ENCODE data around the gene DUSP9.

The DUSP9 gene

DNA sequence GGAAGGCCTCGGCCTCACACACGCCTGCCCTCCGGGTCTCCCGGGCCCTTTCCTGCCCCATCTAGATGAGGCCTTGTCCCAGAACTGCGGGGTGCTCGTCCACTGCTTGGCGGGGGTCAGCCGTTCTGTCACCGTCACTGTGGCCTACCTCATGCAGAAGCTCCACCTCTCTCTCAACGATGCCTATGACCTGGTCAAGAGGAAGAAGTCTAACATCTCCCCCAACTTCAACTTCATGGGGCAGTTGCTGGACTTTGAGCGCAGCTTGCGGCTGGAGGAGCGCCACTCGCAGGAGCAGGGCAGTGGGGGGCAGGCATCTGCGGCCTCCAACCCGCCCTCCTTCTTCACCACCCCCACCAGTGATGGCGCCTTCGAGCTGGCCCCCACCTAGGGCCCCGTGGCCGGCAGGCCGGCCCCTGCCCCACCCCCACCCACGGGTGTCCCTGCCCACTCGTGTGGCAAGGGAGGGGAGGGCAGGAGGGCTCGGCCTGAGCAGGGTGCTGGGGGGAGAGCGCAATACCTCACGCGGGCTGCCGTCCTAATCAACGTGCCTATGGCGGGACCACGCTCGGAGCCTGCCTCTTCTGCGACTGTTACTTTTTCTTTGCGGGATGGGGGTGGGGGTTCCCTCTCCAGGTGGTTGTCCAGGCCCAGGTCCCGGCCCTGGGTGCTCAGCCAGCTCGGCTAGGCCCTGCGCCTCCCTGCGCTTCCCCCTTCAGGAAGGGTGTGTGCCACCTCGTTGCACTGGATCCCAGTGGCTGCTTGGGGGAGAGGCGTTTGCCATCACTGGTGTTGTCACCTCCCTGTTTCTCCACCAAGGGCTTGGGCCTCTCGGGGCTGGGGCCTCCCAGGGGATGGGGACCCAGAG, 3.1 kb downstream of the DUSP9 start:
- no peak for DNase-seq (ENCODE audit: low read depth)
- TF ChIP-seq, protein P1, sequence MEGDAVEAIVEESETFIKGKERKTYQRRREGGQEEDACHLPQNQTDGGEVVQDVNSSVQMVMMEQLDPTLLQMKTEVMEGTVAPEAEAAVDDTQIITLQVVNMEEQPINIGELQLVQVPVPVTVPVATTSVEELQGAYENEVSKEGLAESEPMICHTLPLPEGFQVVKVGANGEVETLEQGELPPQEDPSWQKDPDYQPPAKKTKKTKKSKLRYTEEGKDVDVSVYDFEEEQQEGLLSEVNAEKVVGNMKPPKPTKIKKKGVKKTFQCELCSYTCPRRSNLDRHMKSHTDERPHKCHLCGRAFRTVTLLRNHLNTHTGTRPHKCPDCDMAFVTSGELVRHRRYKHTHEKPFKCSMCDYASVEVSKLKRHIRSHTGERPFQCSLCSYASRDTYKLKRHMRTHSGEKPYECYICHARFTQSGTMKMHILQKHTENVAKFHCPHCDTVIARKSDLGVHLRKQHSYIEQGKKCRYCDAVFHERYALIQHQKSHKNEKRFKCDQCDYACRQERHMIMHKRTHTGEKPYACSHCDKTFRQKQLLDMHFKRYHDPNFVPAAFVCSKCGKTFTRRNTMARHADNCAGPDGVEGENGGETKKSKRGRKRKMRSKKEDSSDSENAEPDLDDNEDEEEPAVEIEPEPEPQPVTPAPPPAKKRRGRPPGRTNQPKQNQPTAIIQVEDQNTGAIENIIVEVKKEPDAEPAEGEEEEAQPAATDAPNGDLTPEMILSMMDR (IDR thresholded peaks at IDR 0.05; ENCODE audit: control insufficient read depth, extremely low read depth, insufficient read depth): no peak
- no peak overlapping the region for H3K4me3 ChIP-seq (ENCODE audit: low read depth, low read length)

DNA sequence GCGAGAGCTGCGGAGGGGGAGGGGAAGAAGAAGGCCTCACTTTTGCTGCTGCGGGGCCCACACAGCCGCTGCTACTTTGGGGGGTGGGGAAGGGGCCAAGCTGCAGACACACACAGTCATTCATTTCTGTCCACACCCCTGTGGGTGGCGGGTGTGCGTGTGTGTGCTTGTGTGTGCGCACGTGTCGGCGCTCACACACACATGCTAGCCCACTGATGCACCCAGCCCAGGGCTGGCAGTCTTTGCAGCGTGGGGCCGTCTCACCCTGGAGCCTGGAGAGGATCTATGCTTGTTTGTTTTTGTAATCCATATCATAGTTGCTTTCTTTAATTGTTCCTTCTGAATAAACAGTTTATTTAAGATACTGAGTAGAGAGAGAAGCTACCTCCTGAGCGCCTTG, 4.0 kb downstream of the DUSP9 start:
- TF ChIP-seq, protein P1 (IDR thresholded peaks at IDR 0.05; ENCODE audit: control insufficient read depth, extremely low read depth, insufficient read depth): no peak
- no peak for DNase-seq (ENCODE audit: low read depth)
- H3K4me3 ChIP-seq (ENCODE audit: low read depth, low read length): no peak overlapping the region

DNA sequence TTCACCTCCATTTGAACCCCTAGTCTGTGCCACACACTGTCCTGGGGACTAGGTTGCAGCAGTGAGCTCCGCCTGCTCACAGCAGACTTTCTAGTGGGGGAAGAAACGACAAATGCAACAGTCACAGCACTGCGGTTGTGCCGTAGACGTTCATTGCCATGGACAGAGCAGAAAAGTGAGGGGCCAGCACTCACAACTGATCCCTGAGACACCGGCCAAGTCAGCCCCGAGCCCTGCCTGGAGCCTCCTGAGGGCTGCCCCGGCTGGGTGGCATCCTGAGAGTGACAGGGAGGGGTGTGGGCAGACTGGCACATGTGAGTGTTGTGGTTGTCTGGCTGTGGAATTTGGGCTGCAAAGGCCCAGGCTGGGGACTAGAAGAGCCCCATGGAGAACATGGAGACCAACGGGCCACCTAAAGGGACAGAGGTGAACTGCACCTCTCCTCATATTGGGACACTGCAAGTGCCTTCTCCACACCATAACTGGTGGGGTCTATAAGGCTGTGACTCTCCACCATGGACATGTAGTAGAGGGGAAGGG, 4.6 kb downstream of the DUSP9 start:
- H3K4me3 ChIP-seq (ENCODE audit: low read depth, low read length): no peak overlapping the region
- TF ChIP-seq, protein P1 (IDR thresholded peaks at IDR 0.05; ENCODE audit: control insufficient read depth, extremely low read depth, insufficient read depth): no peak
- DNase-seq (ENCODE audit: low read depth): no peak

DNA sequence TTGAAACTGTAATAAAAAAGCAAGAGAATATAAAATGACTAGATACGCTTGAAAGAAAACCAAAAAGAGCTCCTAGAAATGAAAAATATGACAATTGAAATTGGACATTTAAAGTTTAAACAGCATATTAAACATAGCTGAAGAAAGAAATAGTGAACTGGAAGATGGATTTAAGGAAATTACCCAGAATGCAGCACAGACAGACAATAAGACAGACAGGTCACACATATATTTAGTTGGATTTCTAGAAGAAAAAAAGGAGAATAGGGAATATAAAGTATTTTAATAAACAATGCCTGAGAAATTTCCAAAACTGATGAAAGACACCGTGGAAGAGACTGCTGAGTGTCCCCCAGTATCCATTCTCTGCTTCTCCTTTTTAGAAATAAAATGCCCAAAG, 6.6 kb downstream of the DUSP9 start:
- DNase-seq (ENCODE audit: low read depth): no peak
- TF ChIP-seq, protein P1 (IDR thresholded peaks at IDR 0.05; ENCODE audit: control insufficient read depth, extremely low read depth, insufficient read depth): no peak
- no peak overlapping the region for H3K4me3 ChIP-seq (ENCODE audit: low read depth, low read length)

DNA sequence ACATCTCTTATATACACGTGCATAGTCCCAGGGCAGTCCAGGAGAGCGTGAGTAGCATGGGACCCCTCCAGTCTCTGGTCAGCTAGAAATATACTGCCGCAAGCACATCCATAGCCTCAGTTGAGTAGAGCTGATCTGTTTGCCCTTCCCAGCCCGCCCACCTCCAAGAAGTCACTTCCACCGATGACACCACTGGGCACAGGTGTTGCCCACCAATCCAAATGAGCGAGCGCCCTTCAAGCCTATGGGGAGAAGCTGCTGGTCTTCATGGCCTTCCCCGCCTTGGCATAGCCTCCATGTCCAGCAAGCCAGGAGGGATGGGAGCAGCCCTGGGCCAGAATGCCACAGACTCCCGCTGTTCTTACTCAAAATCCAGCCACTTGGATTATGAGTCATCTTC, 10.2 kb downstream of the DUSP9 start:
- TF ChIP-seq, protein P1 (IDR thresholded peaks at IDR 0.05; ENCODE audit: control insufficient read depth, extremely low read depth, insufficient read depth): no peak
- H3K4me3 ChIP-seq (ENCODE audit: low read depth, low read length): no peak overlapping the region

DNA sequence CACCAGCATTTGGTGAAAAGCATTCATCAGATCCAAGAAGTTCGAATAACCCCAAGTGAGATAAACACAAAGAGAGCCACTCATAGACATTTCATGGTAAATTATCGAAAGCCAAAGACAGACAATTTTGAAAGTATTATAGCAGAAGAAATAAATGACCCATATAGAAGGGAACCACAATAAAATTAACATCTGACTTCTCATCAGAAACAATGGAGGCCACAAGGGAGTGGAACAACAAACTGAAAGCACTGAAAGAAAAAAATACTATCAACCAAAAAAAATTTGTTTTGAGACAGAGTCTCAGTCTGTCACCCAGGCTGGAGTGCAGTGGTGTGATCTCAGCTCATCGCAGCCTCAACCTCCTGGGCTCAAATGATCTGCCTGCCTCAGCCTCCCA, 12.3 kb downstream of the DUSP9 start:
- no peak overlapping the region for H3K4me3 ChIP-seq (ENCODE audit: low read depth, low read length)
- TF ChIP-seq, protein P1 (IDR thresholded peaks at IDR 0.05; ENCODE audit: control insufficient read depth, extremely low read depth, insufficient read depth): no peak
- no peak for DNase-seq (ENCODE audit: low read depth)

More for the DNA sequence above, 10.2 kb downstream of the DUSP9 start:
- DNase-seq (ENCODE audit: low read depth): no peak

Measured in LNCaP clone FGC (cell line).